Smooth muscle cell (in vitro differentiated cells): ENCODE results near the gene MRFAP1L1. TPM values are rescaled to one million over a fixed set of nuclear protein-coding genes. Genes with fewer than 3 reads are reported as not detected.

Experiments
- DNase-seq: peaks from one replicate; lab custom pipeline; 2025; ENCODE audit not compliant: unreplicated experiment; lab: John Stamatoyannopoulos, UW
- H2AFZ ChIP-seq: fragments of 200-600 bp; sonication (generic); 2 replicates; pipeline ENCODE4 v1.6.0; 2016; ENCODE audit warnings: antibody characterized with exemption, low read depth, mild to moderate bottlenecking
- H3F3A ChIP-seq: fragments of 200-600 bp; sonication (generic); 2 replicates; pipeline ENCODE4 v1.6.0; 2017; ENCODE audit warnings: antibody characterized with exemption, low read depth
- H3K27ac ChIP-seq: fragments of 200-600 bp; sonication (generic); 2 replicates; pipeline ENCODE4 v1.5.1; 2016; ENCODE audit warnings: low read depth, mild to moderate bottlenecking
- H3K27me3 ChIP-seq: fragments of 200-600 bp; sonication (generic); 2 replicates; pipeline ENCODE4 v1.6.1; 2016; ENCODE audit warnings: low read depth, mild to moderate bottlenecking
- H3K36me3 ChIP-seq: fragments of 200-600 bp; sonication (generic); 2 replicates; pipeline ENCODE4 v1.5.1; 2016; ENCODE audit warnings: low read depth
- H3K4me1 ChIP-seq: fragments of 200-600 bp; sonication (generic); 2 replicates; pipeline ENCODE4 v1.5.1; 2016; ENCODE audit warnings: low read depth
- H3K4me2 ChIP-seq: fragments of 200-600 bp; sonication (generic); 2 replicates; pipeline ENCODE4 v1.6.0; 2016; ENCODE audit warnings: mild to moderate bottlenecking
- H3K4me3 ChIP-seq: fragments of 200-600 bp; sonication (generic); 2 replicates; pipeline ENCODE4 v1.5.1; 2016; ENCODE audit warnings: mild to moderate bottlenecking
- H3K79me2 ChIP-seq: fragments of 200-600 bp; sonication (generic); 2 replicates; pipeline ENCODE4 v1.6.0; 2016; ENCODE audit warnings: low read depth, mild to moderate bottlenecking
- H3K9ac ChIP-seq: fragments of 200-600 bp; sonication (generic); 2 replicates; pipeline ENCODE4 v1.6.0; 2016; ENCODE audit warnings: low read depth
- H3K9me3 ChIP-seq: fragments of 200-600 bp; sonication (generic); replicated peaks from 2 replicates; pipeline ENCODE4 v1.5.1; 2016; ENCODE audit warnings: low read depth
- H4K20me1 ChIP-seq: fragments of 200-600 bp; sonication (generic); 2 replicates; pipeline ENCODE4 v1.6.0; 2016; ENCODE audit warnings: low read depth
- WGBS: methylation state at CpG from one replicate; pipeline ENCODE4 v1.1.7; 2016; ENCODE audit warnings: low lambda C conversion rate; 5-methylcytosine and 5-hydroxymethylcytosine counted together
- polyA plus RNA-seq: library from polyadenylated mRNA; unstranded; fragments of >200 nt; fragmentation: Nextera tagmentation; extraction: Ambion mirVana; gene quantifications from 2 replicates; pipeline ENCODE4 v1.2.1, GENCODE V29; 2016
- total RNA-seq: library from RNA; depleted of rRNA; stranded (reverse); fragments of >200 nt; gene quantifications from 2 replicates; pipeline ENCODE4 v1.2.3, GENCODE V29; 2014
- TF ChIP-seq, protein P1 (sequence below): fragments of 200-600 bp; sonication (generic); IDR thresholded peaks from 2 replicates; pipeline ENCODE4 v1.5.1; 2017; ENCODE audit warnings: borderline replicate concordance, mild to moderate bottlenecking, antibody characterized with exemption; ENCODE audit not compliant: insufficient read depth, poor library complexity, severe bottlenecking

MRFAP1L1 gene
- total and polyA plus RNA-seq, 2 experiments from 2014 or later, result 48.9 to 67.1 TPM

GRCh38 chr4:6718932-6719610, 9.4 kb upstream of the MRFAP1L1 start:
- Histone ChIP-seq H3K4me3 (no peak overlapping the region), H3F3A (peaks cover 10% of the 10 kb centered on the region), H3K27ac (no peak overlapping the region), H3K27me3 (no peaks in the 10 kb centered on the region), H3K9ac (no peak overlapping the region), H4K20me1 (peaks cover 17% of the 10 kb centered on the region), H2AFZ (no peak overlapping the region), H3K4me1 (peaks cover 8% of the 10 kb centered on the region), H3K36me3 (no peaks in the 10 kb centered on the region), H3K79me2 (peaks cover 23% of the 10 kb centered on the region), H3K4me2 (no peak overlapping the region), H3K9me3 (no peaks in the 10 kb centered on the region)
- 81% methylated on average over 7 of the region's 7 CpGs for WGBS
- TF ChIP-seq, protein P1, sequence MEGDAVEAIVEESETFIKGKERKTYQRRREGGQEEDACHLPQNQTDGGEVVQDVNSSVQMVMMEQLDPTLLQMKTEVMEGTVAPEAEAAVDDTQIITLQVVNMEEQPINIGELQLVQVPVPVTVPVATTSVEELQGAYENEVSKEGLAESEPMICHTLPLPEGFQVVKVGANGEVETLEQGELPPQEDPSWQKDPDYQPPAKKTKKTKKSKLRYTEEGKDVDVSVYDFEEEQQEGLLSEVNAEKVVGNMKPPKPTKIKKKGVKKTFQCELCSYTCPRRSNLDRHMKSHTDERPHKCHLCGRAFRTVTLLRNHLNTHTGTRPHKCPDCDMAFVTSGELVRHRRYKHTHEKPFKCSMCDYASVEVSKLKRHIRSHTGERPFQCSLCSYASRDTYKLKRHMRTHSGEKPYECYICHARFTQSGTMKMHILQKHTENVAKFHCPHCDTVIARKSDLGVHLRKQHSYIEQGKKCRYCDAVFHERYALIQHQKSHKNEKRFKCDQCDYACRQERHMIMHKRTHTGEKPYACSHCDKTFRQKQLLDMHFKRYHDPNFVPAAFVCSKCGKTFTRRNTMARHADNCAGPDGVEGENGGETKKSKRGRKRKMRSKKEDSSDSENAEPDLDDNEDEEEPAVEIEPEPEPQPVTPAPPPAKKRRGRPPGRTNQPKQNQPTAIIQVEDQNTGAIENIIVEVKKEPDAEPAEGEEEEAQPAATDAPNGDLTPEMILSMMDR, result no peak
- DNase-seq, result no peak

DNA sequence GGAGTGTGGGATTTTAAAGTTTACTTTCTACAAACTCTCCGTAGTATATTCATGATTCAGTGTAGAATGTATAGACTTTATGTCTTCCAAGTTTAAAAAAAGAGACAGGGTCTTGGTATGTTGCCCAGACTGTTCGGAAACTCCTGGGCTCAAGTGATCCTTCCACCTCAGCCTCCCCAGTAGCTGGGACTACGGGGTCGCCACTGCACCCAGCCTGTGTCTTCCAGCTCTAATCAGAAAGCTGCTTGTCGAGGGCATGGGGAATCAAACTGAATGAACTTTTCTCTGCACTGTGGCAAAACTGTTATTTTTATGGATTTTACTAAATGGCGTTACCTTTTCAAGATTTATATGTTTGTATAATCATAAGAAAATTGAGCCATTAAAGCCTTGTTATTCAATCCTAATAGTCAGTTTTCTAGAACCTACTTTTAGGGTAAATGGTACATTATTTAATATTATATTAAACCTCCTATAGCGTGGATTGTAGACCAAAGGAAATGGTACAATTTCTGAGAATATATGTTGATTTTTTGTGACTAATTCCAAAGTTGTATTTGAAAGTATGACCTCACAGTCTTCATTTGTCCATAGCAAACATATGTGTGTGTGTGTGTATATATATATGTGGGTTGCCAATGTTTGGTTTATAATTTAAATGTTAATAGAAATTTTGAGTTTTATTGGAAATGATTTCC, 7.4 kb upstream of the MRFAP1L1 start:
- H3F3A ChIP-seq, result peaks cover 10% of the 10 kb centered on the region
- peaks cover 17% of the 10 kb centered on the region for H4K20me1 ChIP-seq
- no peaks in the 10 kb centered on the region for H3K36me3 ChIP-seq
- H2AFZ ChIP-seq, result no peak overlapping the region
- DNase-seq, result no peak
- peaks cover 23% of the 10 kb centered on the region for H3K79me2 ChIP-seq
- H3K4me1 ChIP-seq, result peaks cover 8% of the 10 kb centered on the region
- peak overlapping the region; percentile 96 for H3K4me2 ChIP-seq
- WGBS, result 16% methylated on average over 7 of the region's 7 CpGs
- peak overlapping the region; percentile 60 for H3K27ac ChIP-seq
- peak overlapping the region; percentile 68 for H3K9ac ChIP-seq
- no peaks in the 10 kb centered on the region for H3K9me3 ChIP-seq
- no peaks in the 10 kb centered on the region for H3K27me3 ChIP-seq
- peak overlapping the region; percentile 61 for H3K4me3 ChIP-seq
- TF ChIP-seq, protein P1, result no peak

- under 1% methylated on average over 104 of the region's 109 CpGs for WGBS
- H3K79me2 ChIP-seq, result peaks cover 23% of the 10 kb centered on the region
- peaks cover 8% of the 10 kb centered on the region for H3K4me1 ChIP-seq
- TF ChIP-seq, protein P1, result peak; percentile 21
- peak within 1 kb of the TSS; percentile 60 for H3K27ac ChIP-seq
- no peaks in the 10 kb centered on the region for H3K27me3 ChIP-seq
- H3K9ac ChIP-seq, result peak within 1 kb of the TSS; percentile 68
- H3K4me2 ChIP-seq, result peak within 1 kb of the TSS; percentile 96
- peak within 1 kb of the TSS; percentile 61 for H3K4me3 ChIP-seq
- peaks cover 10% of the 10 kb centered on the region for H3F3A ChIP-seq
- DNase-seq, result peak; percentile 55
- peak within 1 kb of the TSS; percentile 65 for H2AFZ ChIP-seq
- peaks cover 17% of the 10 kb centered on the region for H4K20me1 ChIP-seq
- no peaks in the 10 kb centered on the region for H3K9me3 ChIP-seq
- no peaks in the 10 kb centered on the region for H3K36me3 ChIP-seq
These were observed 6.6 kb upstream of the MRFAP1L1 start, which contains the start of gene BLOC1S4 for GRCh38 chr4:6716018-6716911. TSS of gene BLOC1S4 (plus strand) at chr4:6716174. CDS start at chr4:6716210, 36 bp downstream.
